IPS-18a (cell line): ENCODE results near the gene PDZRN3.

Experiments
- H3K27ac ChIP-seq: one replicate; pipeline ENCODE4 v1.5.1; 2013; ENCODE audit warnings: low read length
- H3K27me3 ChIP-seq: one replicate; pipeline ENCODE4 v1.6.1; 2013; ENCODE audit warnings: mild to moderate bottlenecking, low read length; ENCODE audit not compliant: control insufficient read depth, insufficient read depth
- H3K36me3 ChIP-seq: one replicate; pipeline ENCODE4 v1.6.1; 2013; ENCODE audit warnings: low read depth, low read length; ENCODE audit not compliant: control insufficient read depth
- H3K4me1 ChIP-seq: one replicate; pipeline ENCODE4 v1.6.1; 2013; ENCODE audit warnings: low read depth, low read length; ENCODE audit not compliant: control insufficient read depth
- H3K4me3 ChIP-seq: one replicate; pipeline ENCODE4 v1.5.1; 2013; ENCODE audit warnings: low read length
- H3K9ac ChIP-seq: one replicate; pipeline ENCODE4 v1.6.1; 2013; ENCODE audit warnings: mild to moderate bottlenecking, low read length, moderate library complexity
- H3K9me3 ChIP-seq: one replicate; pipeline ENCODE4 v1.6.1; 2013; ENCODE audit warnings: low read depth, low read length; ENCODE audit not compliant: control insufficient read depth

Gene PDZRN3

DNA sequence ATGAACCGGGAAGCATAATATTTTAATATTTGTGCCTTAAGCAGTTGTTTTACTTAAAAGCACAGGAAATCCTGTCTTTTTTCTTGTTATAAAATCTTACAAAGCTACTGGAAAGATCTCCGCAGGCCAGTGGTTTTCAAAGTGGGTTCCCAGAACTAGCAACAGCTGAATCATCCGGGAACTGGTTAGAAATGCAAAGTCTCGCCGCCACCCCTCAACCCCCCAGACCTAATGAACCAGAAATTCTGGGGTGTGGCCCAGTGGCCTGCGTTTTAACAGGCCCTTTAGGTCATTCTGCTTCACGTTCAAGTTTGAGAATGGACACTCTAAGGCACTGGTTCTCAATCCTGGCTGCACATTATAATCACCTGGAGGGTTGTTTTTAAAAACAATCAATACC, 74.7 kb downstream of the PDZRN3 start:
- no peak overlapping the region for H3K9ac ChIP-seq
- no peak overlapping the region for H3K27ac ChIP-seq
- H3K9me3 ChIP-seq: no peaks in the 10 kb centered on the region
- no peaks in the 10 kb centered on the region for H3K36me3 ChIP-seq
- no peak overlapping the region for H3K4me3 ChIP-seq
- peaks cover 4% of the 10 kb centered on the region for H3K4me1 ChIP-seq
- no peaks in the 10 kb centered on the region for H3K27me3 ChIP-seq

DNA sequence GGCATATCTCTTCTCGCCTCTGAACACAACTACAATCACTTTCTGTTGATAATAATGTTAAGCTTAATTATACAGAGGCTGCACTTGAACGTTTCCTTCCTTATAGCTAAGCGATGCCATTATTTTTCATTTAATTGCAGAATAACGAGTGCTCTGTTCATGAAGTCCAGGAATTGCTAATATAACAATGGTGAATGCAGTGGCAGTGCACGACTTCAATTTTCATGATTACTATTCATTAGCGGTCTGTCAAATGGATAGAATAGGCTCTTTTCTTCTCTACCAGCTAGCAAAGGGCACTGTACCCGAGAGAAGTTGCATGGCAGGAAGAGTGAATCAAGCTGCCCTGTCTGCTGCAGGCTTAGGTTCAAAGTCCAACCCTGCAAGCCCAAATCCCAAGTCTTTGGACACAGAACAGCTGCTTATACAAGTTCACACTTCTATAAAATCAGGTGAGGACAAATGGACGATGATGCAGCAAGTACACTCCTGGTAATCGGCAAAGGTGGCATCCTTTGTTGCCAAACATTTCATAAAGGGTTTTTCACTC, 75.6 kb downstream of the PDZRN3 start:
- Histone ChIP-seq H3K4me1 (no peaks in the 10 kb centered on the region), H3K27ac (no peak overlapping the region), H3K4me3 (no peak overlapping the region), H3K9ac (no peak overlapping the region), H3K27me3 (no peaks in the 10 kb centered on the region), H3K9me3 (no peaks in the 10 kb centered on the region), H3K36me3 (no peaks in the 10 kb centered on the region)

DNA sequence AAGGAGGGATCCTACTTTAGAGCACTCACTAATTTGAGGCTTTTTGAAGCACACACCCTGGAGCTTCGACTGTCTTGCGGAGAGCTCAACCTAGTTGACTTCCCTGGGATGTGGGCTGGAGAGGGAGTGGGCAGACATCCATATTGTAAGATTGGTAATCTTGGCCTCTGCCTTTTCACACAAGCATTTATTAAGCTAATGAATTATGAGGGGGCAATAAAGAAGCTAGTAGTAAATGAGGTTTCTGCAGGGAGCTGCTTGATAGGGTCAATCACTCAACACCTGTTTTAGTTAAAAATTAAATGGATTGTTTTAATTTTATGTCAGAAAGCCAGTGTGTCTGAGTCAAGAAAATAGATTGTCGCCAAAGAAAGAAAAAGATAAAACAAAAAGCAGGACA, 76.3 kb downstream of the PDZRN3 start:
- no peak overlapping the region for H3K27ac ChIP-seq
- H3K9ac ChIP-seq: no peak overlapping the region
- no peaks in the 10 kb centered on the region for H3K36me3 ChIP-seq
- no peak overlapping the region for H3K4me3 ChIP-seq
- H3K4me1 ChIP-seq: no peaks in the 10 kb centered on the region
- no peaks in the 10 kb centered on the region for H3K9me3 ChIP-seq
- H3K27me3 ChIP-seq: no peaks in the 10 kb centered on the region

DNA sequence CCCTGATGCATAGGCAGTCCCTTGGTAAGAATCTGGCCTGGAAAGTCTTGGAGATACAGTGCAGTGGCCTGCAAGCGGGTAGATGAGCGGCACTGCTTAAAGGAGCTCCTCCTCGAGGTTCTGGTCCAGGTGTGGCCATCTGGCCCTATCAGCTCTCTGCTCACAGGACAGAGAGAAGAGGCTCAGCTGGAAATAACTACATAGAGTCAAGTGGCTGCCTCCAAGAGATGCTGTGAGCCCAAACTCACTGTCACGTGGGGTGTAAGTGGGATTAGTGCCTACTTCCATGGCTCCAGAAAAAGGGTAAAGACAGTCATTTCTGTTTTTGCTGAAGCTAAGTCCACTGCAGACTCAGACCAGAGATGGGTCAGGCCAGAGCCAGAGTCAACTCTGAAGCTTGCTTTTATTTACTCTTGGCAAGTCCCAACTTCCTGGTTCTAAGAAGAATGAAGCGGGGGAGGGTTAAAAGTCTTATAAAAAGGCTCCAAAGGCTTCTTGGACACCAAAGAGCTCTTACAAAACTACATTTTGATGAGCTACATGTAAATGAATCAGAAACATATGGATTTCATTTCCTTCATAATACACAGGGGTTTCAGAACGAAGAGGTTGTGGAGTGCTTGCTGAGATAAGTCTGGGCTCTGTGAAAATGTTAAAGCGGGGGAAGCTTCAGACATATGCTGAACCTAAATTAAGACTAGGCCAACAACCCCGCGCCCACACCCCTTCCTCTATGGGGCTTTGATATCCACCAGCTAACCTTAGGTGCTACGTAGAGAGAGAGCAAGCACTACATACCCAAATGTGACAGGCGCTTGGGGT, 77.1 kb downstream of the PDZRN3 start:
- no peaks in the 10 kb centered on the region for H3K4me1 ChIP-seq
- H3K27me3 ChIP-seq: no peaks in the 10 kb centered on the region
- H3K9ac ChIP-seq: no peak overlapping the region
- no peak overlapping the region for H3K4me3 ChIP-seq
- H3K9me3 ChIP-seq: no peaks in the 10 kb centered on the region
- H3K36me3 ChIP-seq: no peaks in the 10 kb centered on the region
- no peak overlapping the region for H3K27ac ChIP-seq

GRCh38 chr3:73546961-73547360, 77.8 kb downstream of the PDZRN3 start:
- no peak overlapping the region for H3K9ac ChIP-seq
- no peak overlapping the region for H3K4me3 ChIP-seq
- no peaks in the 10 kb centered on the region for H3K27me3 ChIP-seq
- no peaks in the 10 kb centered on the region for H3K9me3 ChIP-seq
- no peaks in the 10 kb centered on the region for H3K4me1 ChIP-seq
- no peaks in the 10 kb centered on the region for H3K36me3 ChIP-seq
- no peak overlapping the region for H3K27ac ChIP-seq

GRCh38 chr3:73543412-73543811, 81.3 kb downstream of the PDZRN3 start:
- no peak overlapping the region for H3K9ac ChIP-seq
- no peaks in the 10 kb centered on the region for H3K36me3 ChIP-seq
- H3K4me1 ChIP-seq: no peaks in the 10 kb centered on the region
- no peaks in the 10 kb centered on the region for H3K27me3 ChIP-seq
- H3K27ac ChIP-seq: no peak overlapping the region
- H3K9me3 ChIP-seq: no peaks in the 10 kb centered on the region
- H3K4me3 ChIP-seq: no peak overlapping the region

GRCh38 chr3:73542136-73542535, 82.6 kb downstream of the PDZRN3 start:
- Histone ChIP-seq H3K36me3 (no peaks in the 10 kb centered on the region), H3K4me3 (no peak overlapping the region), H3K9me3 (no peaks in the 10 kb centered on the region), H3K4me1 (no peaks in the 10 kb centered on the region), H3K27ac (no peak overlapping the region), H3K27me3 (no peaks in the 10 kb centered on the region), H3K9ac (no peak overlapping the region)

GRCh38 chr3:73540969-73541740, 83.6 kb downstream of the PDZRN3 start:
- no peak overlapping the region for H3K4me3 ChIP-seq
- no peak overlapping the region for H3K27ac ChIP-seq
- H3K9ac ChIP-seq: no peak overlapping the region
- no peaks in the 10 kb centered on the region for H3K4me1 ChIP-seq
- H3K27me3 ChIP-seq: no peaks in the 10 kb centered on the region
- H3K9me3 ChIP-seq: no peaks in the 10 kb centered on the region
- no peaks in the 10 kb centered on the region for H3K36me3 ChIP-seq

- H3K9me3 ChIP-seq: no peaks in the 10 kb centered on the region
- no peaks in the 10 kb centered on the region for H3K36me3 ChIP-seq
- H3K4me1 ChIP-seq: peaks cover 7% of the 10 kb centered on the region
- H3K4me3 ChIP-seq: no peak overlapping the region
- H3K27me3 ChIP-seq: no peaks in the 10 kb centered on the region
- no peak overlapping the region for H3K9ac ChIP-seq
- no peak overlapping the region for H3K27ac ChIP-seq
Measured at GRCh38 chr3:73538486-73538885, 86.3 kb downstream of the PDZRN3 start.

GRCh38 chr3:73536952-73537351, 87.8 kb downstream of the PDZRN3 start:
- Histone ChIP-seq H3K36me3 (no peaks in the 10 kb centered on the region), H3K4me3 (no peak overlapping the region), H3K27ac (no peak overlapping the region), H3K4me1 (peaks cover 14% of the 10 kb centered on the region), H3K9ac (no peak overlapping the region), H3K27me3 (no peaks in the 10 kb centered on the region), H3K9me3 (no peaks in the 10 kb centered on the region)

GRCh38 chr3:73536336-73536895, 88.3 kb downstream of the PDZRN3 start:
- Histone ChIP-seq H3K9ac (no peak overlapping the region), H3K4me1 (peaks cover 14% of the 10 kb centered on the region), H3K9me3 (no peaks in the 10 kb centered on the region), H3K27ac (no peak overlapping the region), H3K4me3 (no peak overlapping the region), H3K36me3 (no peaks in the 10 kb centered on the region), H3K27me3 (no peaks in the 10 kb centered on the region)
